ENCODE measurements around the gene IGBP1.
A peak's percentile ranks its signal among the peaks of the same experiment; 100 is the strongest.
"Not testable (repeated sequence)": the region's sequence is repeated elsewhere in the genome, so short reads cannot be mapped to it uniquely, and the experiment has no call there.

IGBP1 gene

DNA sequence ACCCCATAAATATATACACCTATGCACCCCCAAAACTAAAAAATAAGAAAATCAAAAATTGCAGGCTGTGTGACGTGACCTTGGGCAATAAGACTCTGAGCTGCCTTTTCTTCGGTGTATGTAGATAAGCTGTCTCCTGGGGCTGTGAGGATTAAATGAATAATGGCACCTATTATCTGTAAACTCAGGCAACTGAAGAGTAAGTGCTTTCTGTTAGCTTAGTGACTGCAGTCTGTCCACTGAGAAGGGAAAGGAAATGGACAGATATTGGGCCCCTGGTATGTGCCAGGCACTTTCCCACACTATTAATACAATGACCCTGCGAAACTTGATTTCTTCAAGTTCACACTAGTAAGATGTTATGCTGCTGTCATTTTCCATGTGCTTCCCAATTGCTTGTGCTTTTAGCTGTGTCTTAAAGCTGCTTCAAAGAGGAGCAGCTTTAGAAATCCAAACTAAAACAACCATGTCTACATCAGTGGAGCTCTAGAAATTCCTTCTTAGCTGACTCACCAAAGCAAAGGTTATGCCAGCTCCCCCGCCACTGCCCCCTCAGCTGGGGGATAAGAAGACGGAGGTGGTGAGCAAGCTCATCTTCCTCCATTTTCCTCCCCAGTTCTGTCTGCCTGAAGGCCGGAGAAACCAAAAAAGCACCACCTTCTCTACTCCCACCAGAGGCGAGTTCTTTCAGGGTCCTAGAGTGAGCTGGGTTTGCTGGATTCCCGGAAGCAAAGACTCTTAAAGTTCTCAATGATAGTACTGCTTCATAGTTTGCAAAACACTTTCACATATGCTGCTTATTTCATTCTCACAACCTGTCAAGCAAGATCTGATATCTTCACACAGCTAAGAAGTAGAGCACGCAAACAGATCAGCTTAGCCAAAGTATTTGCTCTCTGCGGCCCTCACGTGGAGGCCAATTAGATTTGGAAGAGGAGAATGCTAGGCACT is 35.3 kb downstream of the IGBP1 start:
- no peak for DNase-seq

DNA sequence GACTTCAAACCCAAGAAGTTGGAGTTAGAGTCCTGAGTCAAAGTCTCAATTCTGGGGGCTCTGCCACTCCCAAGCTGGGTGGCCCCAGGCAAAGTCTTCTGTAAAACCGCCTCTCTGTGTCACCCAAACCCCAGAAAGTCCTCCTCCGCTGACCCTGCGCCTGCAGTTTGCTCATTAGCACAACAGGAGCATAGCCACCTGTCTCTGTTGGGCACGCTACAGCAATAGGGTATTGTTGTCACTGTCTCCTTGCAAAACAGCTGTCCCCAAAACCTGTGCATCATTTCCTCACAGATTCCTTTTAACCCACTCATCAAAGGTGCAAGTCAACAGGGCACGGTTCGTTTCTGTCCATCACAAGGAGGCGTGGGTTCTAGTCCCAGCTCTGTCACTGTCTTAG is 36.0 kb downstream of the IGBP1 start:
- no peak for DNase-seq

GRCh38 chrX:70171624-70172023 is 38.4 kb downstream of the IGBP1 start:
- DNase-seq = no peak

GRCh38 chrX:70172221-70172620 is 39.0 kb downstream of the IGBP1 start:
- no peak for DNase-seq

DNA sequence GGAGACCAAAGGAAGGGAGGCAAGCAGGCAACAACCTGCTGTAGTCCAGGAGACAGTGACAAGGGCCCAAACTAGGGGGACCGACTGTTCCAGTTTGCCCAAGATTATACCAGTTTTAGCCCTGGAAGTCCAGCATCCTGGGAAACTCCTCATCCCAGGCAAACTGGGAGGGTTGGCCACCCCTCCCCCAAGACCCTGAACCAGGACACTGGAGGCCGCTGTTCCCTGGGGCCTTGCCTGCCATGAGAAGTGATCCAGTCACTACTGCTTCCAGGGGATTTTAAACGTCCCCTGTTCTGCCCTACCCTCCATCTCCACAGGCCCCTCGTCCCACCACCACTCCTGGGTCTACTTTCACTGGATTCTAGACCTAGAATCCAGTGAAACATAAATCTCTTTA is 39.7 kb downstream of the IGBP1 start:
- DNase-seq = no peak

DNA sequence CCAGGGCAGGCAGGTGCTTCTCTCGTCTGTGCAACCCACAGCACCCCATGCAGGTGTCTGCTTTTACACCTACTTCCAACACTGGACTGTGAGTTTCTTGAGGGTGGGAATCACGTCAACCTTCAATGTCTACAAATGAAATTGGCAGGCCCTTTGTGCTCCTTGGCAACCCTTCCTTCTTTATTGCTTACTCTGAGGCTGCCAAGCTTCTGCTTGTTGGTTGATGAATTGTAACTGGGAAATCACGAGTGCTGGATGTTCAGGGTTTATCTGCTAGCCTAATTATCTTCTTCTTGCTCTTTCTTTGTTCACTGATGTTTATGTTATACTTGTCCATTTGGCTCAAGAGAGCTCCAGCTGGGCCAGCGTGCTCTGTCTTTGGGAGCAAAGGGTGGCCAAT is 41.5 kb downstream of the IGBP1 start:
- DNase-seq = no peak

DNA sequence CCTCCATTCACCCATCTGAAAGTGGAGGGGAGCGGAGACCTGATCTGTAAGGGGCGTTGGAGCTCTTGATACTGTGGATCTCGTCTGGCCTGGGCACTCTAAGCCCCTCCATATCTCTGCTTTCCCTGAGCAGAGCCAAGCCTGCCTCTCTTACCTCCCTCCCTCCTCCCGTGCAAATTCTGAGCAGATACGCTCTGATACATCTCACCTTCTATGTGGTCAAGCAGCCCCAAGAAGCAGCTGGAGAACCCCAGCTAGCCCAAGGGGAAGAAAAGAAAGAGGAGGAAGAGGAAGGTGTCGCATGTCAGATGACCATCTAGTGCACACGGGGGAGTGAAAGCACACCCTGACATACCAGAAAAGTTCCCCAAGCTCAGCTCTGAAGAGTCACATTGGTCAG is 42.1 kb downstream of the IGBP1 start:
- no peak for DNase-seq

GRCh38 chrX:70176938-70177533 is 43.8 kb downstream of the IGBP1 start, which contains the start of gene DGAT2L6:
Gene DGAT2L6, plus strand, starts transcription at chrX:70177483. Its CDS starts 100 bp downstream, at chrX:70177583.
- DNase-seq = no peak

GRCh38 chrX:70183091-70183490 is 49.8 kb downstream of the IGBP1 start:
- no peak for DNase-seq

DNA sequence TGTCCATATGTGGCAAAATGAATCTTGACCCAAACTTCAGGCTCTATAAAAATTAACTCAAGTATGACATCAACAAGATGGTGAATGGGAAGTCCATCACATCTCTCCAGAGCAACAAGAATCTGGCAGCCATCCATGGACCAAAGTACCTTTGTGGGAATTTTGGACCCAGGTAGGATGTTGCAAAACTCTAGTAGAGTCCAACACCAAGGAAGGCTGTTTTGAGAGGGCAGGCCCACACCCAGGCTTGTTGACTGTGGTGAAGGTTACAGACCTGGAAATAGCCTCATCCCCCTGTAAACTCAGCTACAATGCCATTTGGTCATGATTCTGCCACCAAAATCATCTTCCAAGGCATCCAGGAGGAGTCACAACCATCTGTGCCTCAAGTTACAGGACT is 57.0 kb downstream of the IGBP1 start:
- no peak for DNase-seq

GRCh38 chrX:70196961-70197720 is 63.9 kb downstream of the IGBP1 start:
- DNase-seq = peak; percentile 35 to 48

GRCh38 chrX:70201732-70202131 is 68.5 kb downstream of the IGBP1 start:
- no peak for DNase-seq

DNA sequence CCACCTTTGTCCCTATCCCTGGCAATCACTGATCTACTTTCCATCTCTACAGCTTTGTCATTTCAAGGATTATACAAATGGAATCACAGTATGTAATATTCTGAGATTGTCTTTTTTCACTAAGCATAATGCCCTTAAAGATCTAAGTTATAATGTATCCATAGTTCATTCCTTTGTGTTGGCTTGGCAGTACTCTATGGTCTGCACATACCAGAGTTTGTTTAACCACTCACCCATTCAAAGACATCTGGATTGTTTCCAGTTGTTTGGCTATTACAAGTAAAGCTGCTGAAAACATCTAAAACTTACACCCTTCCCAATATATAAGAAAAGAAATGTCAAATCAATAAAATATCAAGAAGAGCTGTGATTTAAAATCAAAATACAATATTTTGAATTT is 75.2 kb downstream of the IGBP1 start:
- no peak for DNase-seq

- not testable (repeated sequence) for DNase-seq
These were observed 76.3 kb downstream of the IGBP1 start for GRCh38 chrX:70209570-70209969.

All from stimulated activated CD4-positive, alpha-beta T cell treated with anti-CD3 and anti-CD28 coated beads, Interleukin-4, amount 100 ng/mL, for 4 hours (primary cell).